Measurements from ENCODE around the gene TTC21A.

DNA sequence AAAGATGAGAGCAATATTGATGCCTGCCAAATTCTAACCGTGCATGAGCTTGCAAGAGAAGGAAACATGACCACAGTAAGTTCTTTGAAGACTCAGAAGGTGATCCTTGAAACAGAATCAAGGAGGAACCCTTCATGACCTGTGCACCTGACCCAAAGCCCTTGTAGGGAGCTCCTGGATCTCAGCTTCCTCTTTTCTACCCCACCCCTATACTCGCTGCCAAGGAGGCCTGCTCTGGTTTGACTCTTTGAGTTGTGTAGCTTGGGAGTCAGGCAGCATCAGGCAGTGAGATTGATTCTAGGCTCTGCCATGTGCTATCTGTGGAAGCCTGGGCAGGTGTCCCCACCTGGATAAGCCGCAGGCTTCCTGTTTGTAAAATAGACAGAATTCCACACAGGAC, 10.6 kb downstream of the TTC21A start:
- no peak for TF ChIP-seq POLR2AphosphoS5 (IDR thresholded peaks at IDR 0.05; ENCODE audit: low read depth)
- TF ChIP-seq EZH2 (IDR thresholded peaks at IDR 0.05; ENCODE audit: low read depth, unreplicated experiment): no peak

All from GM23338 (cell line).